ENCODE data around the gene MVB12B.

The MVB12B gene

GRCh38 chr9:126534431-126535186 is 208.0 kb downstream of the MVB12B start:
- Histone ChIP-seq H3K79me2 (ENCODE audit: insufficient read depth, low read length) (peaks cover 59% of the 10 kb centered on the region), H3K36me3 (ENCODE audit: insufficient read depth, low read length) (no peaks in the 10 kb centered on the region), H3K27me3 (ENCODE audit: insufficient read depth, low read length, poor library complexity, severe bottlenecking) (no peaks in the 10 kb centered on the region), H4K20me1 (ENCODE audit: insufficient read depth, low read length, poor library complexity, severe bottlenecking) (no peaks in the 10 kb centered on the region), H3K9me2 (replicated peaks; ENCODE audit: low read depth, low read length) (no peaks in the 10 kb centered on the region), H3K4me1 (ENCODE audit: insufficient read depth, low read length, poor library complexity, severe bottlenecking) (peaks cover 48% of the 10 kb centered on the region), H3K4me2 (ENCODE audit: low read depth, low read length, poor library complexity, severe bottlenecking) (peak overlapping the region; percentile 79), H3K4me3 (ENCODE audit: low read length, poor library complexity, severe bottlenecking) (peak overlapping the region; percentile 83), H3K9me3 (ENCODE audit: insufficient read depth, low read depth, low read length) (no peaks in the 10 kb centered on the region), H3F3A (ENCODE audit: low read depth) (no peaks in the 10 kb centered on the region), H2AFZ (ENCODE audit: low read length) (0 out of 2 replicates have a peak overlapping the region, but pooled peaks have one; percentile 25), H3K9ac (ENCODE audit: low read depth, low read length, poor library complexity, severe bottlenecking) (peak overlapping the region; percentile 96)
- TF ChIP-seq EZH2phosphoT487 (IDR thresholded peaks at IDR 0.05; ENCODE audit: borderline replicate concordance) (no peak), CTCF (conservative IDR thresholded peaks at IDR 0.05; ENCODE audit: low read length) (no peak)

- Histone ChIP-seq H4K20me1 (ENCODE audit: insufficient read depth, low read length, poor library complexity, severe bottlenecking) (no peaks in the 10 kb centered on the region), H3K4me3 (ENCODE audit: low read length, poor library complexity, severe bottlenecking) (no peak overlapping the region), H3K9me3 (ENCODE audit: insufficient read depth, low read depth, low read length) (no peaks in the 10 kb centered on the region), H3K27me3 (ENCODE audit: insufficient read depth, low read length, poor library complexity, severe bottlenecking) (no peaks in the 10 kb centered on the region), H3K9ac (ENCODE audit: low read depth, low read length, poor library complexity, severe bottlenecking) (no peak overlapping the region), H3K36me3 (ENCODE audit: insufficient read depth, low read length) (no peaks in the 10 kb centered on the region), H3K79me2 (ENCODE audit: insufficient read depth, low read length) (peaks cover 44% of the 10 kb centered on the region), H2AFZ (ENCODE audit: low read length) (no peak overlapping the region), H3K9me2 (replicated peaks; ENCODE audit: low read depth, low read length) (no peaks in the 10 kb centered on the region), H3K4me2 (ENCODE audit: low read depth, low read length, poor library complexity, severe bottlenecking) (no peak overlapping the region), H3K4me1 (ENCODE audit: insufficient read depth, low read length, poor library complexity, severe bottlenecking) (peaks cover 37% of the 10 kb centered on the region), H3F3A (ENCODE audit: low read depth) (no peaks in the 10 kb centered on the region)
- TF ChIP-seq EZH2phosphoT487 (IDR thresholded peaks at IDR 0.05; ENCODE audit: borderline replicate concordance) (no peak), CTCF (conservative IDR thresholded peaks at IDR 0.05; ENCODE audit: low read length) (no peak)
Measured at GRCh38 chr9:126536131-126536530, 209.5 kb downstream of the MVB12B start.

- H3K27me3 ChIP-seq (ENCODE audit: insufficient read depth, low read length, poor library complexity, severe bottlenecking): no peaks in the 10 kb centered on the region
- H3K9me2 ChIP-seq (replicated peaks; ENCODE audit: low read depth, low read length): no peaks in the 10 kb centered on the region
- H3K4me1 ChIP-seq (ENCODE audit: insufficient read depth, low read length, poor library complexity, severe bottlenecking): peaks cover 34% of the 10 kb centered on the region
- peaks cover 36% of the 10 kb centered on the region for H3K79me2 ChIP-seq (ENCODE audit: insufficient read depth, low read length)
- TF ChIP-seq EZH2phosphoT487 (IDR thresholded peaks at IDR 0.05; ENCODE audit: borderline replicate concordance) (no peak), CTCF (conservative IDR thresholded peaks at IDR 0.05; ENCODE audit: low read length) (no peak)
- no peaks in the 10 kb centered on the region for H3K36me3 ChIP-seq (ENCODE audit: insufficient read depth, low read length)
- no peak overlapping the region for H2AFZ ChIP-seq (ENCODE audit: low read length)
- H3K4me2 ChIP-seq (ENCODE audit: low read depth, low read length, poor library complexity, severe bottlenecking): no peak overlapping the region
- no peak overlapping the region for H3K9ac ChIP-seq (ENCODE audit: low read depth, low read length, poor library complexity, severe bottlenecking)
- H3F3A ChIP-seq (ENCODE audit: low read depth): no peaks in the 10 kb centered on the region
- H3K4me3 ChIP-seq (ENCODE audit: low read length, poor library complexity, severe bottlenecking): no peak overlapping the region
- H4K20me1 ChIP-seq (ENCODE audit: insufficient read depth, low read length, poor library complexity, severe bottlenecking): no peaks in the 10 kb centered on the region
- no peaks in the 10 kb centered on the region for H3K9me3 ChIP-seq (ENCODE audit: insufficient read depth, low read depth, low read length)
Measured at GRCh38 chr9:126536841-126537465, 210.3 kb downstream of the MVB12B start.

Measured in Loucy (cell line).